Caco-2 (cell line): ENCODE data around the gene PRRX1. TPM values are rescaled to one million over a fixed set of nuclear protein-coding genes. Genes with fewer than 3 reads are reported as not detected.

Source experiments
- BruUV-seq: library from RNA; stranded (reverse); fragments of 400-500 nt; replicated peaks from 2 replicates; lab custom pipeline; 2021; lab: Mats Ljungman, UMichigan
- CTCF ChIA-PET: fragments of 300-600 bp; sonication (Branson Sonifier 250); formaldehyde crosslinking; loops from one replicate; lab custom pipeline; 2022; ENCODE audit warnings: antibody characterized with exemption; lab: Charles Lee
- POLR2A ChIA-PET: fragments of 300-600 bp; sonication (Branson Sonifier 250); formaldehyde crosslinking; loops from one replicate; lab custom pipeline; 2022; ENCODE audit warnings: antibody characterized with exemption; lab: Charles Lee
- DNase-seq, 2 experiments: peaks; one replicate each; pipeline versions ENCODE4 v3.0.0 to v3.0.0-alpha.2; 2020 to 2022
- H3K27me3 ChIP-seq: replicated peaks from 2 replicates; pipeline ENCODE4 v1.6.0; 2011; ENCODE audit warnings: low read length; ENCODE audit not compliant: control insufficient read depth, insufficient read depth
- H3K36me3 ChIP-seq: 2 replicates; pipeline ENCODE4 v1.5.1; 2011; ENCODE audit warnings: low read length; ENCODE audit not compliant: control insufficient read depth, insufficient read depth
- H3K4me1 ChIP-seq: fragments of 250-450 bp; sonication (Bioruptor Pico); 2 replicates; pipeline ENCODE4 v1.5.1; 2020; ENCODE audit warnings: mild to moderate bottlenecking
- H3K4me3 ChIP-seq: 2 replicates; pipeline ENCODE4 v1.5.1; 2011; ENCODE audit warnings: low read depth, mild to moderate bottlenecking, control low read depth, low read length
- H3K9me3 ChIP-seq: fragments of 250-450 bp; sonication (Bioruptor Pico); 2 replicates; pipeline ENCODE4 v1.5.1; 2020; ENCODE audit warnings: mild to moderate bottlenecking, moderate library complexity
- H3K27ac Mint-ChIP-seq: one replicate; pipeline ENCODE4 v1.8.0; 2022; ENCODE audit warnings: mixed read lengths; ENCODE audit not compliant: unreplicated experiment
- H3K27me3 Mint-ChIP-seq: one replicate; pipeline ENCODE4 v1.8.0; 2022; ENCODE audit warnings: mixed read lengths; ENCODE audit not compliant: insufficient read depth, unreplicated experiment
- H3K36me3 Mint-ChIP-seq: one replicate; pipeline ENCODE4 v1.8.0; 2022; ENCODE audit warnings: mild to moderate bottlenecking, mixed read lengths; ENCODE audit not compliant: insufficient read depth, unreplicated experiment
- H3K4me1 Mint-ChIP-seq: one replicate; pipeline ENCODE4 v1.8.0; 2022; ENCODE audit warnings: low read depth, mixed read lengths; ENCODE audit not compliant: unreplicated experiment
- H3K4me3 Mint-ChIP-seq: one replicate; pipeline ENCODE4 v1.8.0; 2022; ENCODE audit warnings: mild to moderate bottlenecking, moderate library complexity, mixed read lengths; ENCODE audit not compliant: unreplicated experiment
- H3K9me3 Mint-ChIP-seq: one replicate; pipeline ENCODE4 v1.8.0; 2022; ENCODE audit warnings: mixed read lengths; ENCODE audit not compliant: unreplicated experiment
- intact Hi-C: fragments of 100-400 bp; cut with micrococcal nuclease; formaldehyde crosslinking; loops from one replicate; pipeline ENCODE4 v1.10.0; 2022; ENCODE audit not compliant: unreplicated experiment
- total RNA-seq: library from RNA; stranded (reverse); gene quantifications from 2 replicates; pipeline ENCODE4 v1.2.3, GENCODE V29; 2022
- TF ChIP-seq, protein P1 (sequence below), 2 experiments: fragments of 200-600 bp in 1 of 2; IDR thresholded peaks; 1 replicate in 1 of 2; 2 replicates in 1 of 2; pipeline versions ENCODE4 v1.5.1 to v1.8.0; 2011 to 2022; ENCODE audit warnings: antibody characterized with exemption in 1 of 2, control low read depth in 1 of 2, inconsistent platforms in 1 of 2, low read depth in 1 of 2, low read length in 1 of 2, mild to moderate bottlenecking in 1 of 2, moderate library complexity in 1 of 2; ENCODE audit not compliant: insufficient read depth in 1 of 2, severe bottlenecking in 1 of 2, unreplicated experiment in 1 of 2

The PRRX1 gene
- total RNA-seq, 1 experiment from 2014 or later, result not detected

DNA sequence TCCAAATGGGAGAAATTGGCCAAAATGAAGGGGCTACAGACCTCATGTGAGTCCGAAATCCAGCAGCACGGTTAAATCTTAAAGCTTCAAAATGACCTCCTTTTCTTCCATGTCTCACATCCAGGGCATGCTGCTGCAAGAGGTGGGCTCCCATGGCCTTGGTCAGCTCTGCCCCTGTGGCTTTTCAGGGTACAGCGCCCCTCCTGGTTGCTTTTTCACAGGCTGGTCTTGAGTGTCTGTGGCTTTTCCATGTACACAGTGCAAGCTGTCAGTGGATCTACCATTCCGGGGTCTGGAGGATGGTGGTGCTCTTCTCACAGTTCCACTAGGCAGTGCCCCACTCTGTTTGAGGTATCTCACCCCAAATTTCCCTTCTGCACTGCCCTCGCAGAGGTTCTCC is 78.7 kb downstream of the PRRX1 start:
- TF ChIP-seq, protein P1, sequence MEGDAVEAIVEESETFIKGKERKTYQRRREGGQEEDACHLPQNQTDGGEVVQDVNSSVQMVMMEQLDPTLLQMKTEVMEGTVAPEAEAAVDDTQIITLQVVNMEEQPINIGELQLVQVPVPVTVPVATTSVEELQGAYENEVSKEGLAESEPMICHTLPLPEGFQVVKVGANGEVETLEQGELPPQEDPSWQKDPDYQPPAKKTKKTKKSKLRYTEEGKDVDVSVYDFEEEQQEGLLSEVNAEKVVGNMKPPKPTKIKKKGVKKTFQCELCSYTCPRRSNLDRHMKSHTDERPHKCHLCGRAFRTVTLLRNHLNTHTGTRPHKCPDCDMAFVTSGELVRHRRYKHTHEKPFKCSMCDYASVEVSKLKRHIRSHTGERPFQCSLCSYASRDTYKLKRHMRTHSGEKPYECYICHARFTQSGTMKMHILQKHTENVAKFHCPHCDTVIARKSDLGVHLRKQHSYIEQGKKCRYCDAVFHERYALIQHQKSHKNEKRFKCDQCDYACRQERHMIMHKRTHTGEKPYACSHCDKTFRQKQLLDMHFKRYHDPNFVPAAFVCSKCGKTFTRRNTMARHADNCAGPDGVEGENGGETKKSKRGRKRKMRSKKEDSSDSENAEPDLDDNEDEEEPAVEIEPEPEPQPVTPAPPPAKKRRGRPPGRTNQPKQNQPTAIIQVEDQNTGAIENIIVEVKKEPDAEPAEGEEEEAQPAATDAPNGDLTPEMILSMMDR (IDR thresholded peaks at IDR 0.05; ENCODE audit: insufficient read depth in 1 of 2, low read depth in 1 of 2, low read length in 1 of 2, severe bottlenecking in 1 of 2, unreplicated experiment in 1 of 2), result no peak
- ChIA-PET POLR2A (no interaction called here), CTCF (no interaction called here)
- peaks cover 1% of the 10 kb centered on the region for H3K27me3 Mint-ChIP-seq
- BruUV-seq, result no TSS peak
- DNase-seq, result no peak
- no peak overlapping the region for H3K27ac Mint-ChIP-seq
- Histone ChIP-seq H3K36me3 (no peaks in the 10 kb centered on the region), H3K9me3 (no peaks in the 10 kb centered on the region), H3K4me1 (no peaks in the 10 kb centered on the region), H3K27me3 (no peaks in the 10 kb centered on the region), H3K4me3 (no peak overlapping the region)
- no peak overlapping the region for H3K4me3 Mint-ChIP-seq
- H3K36me3 Mint-ChIP-seq, result no peaks in the 10 kb centered on the region
- peaks cover 6% of the 10 kb centered on the region for H3K9me3 Mint-ChIP-seq
- no peaks in the 10 kb centered on the region for H3K4me1 Mint-ChIP-seq
- intact Hi-C loops, result no loop called here

DNA sequence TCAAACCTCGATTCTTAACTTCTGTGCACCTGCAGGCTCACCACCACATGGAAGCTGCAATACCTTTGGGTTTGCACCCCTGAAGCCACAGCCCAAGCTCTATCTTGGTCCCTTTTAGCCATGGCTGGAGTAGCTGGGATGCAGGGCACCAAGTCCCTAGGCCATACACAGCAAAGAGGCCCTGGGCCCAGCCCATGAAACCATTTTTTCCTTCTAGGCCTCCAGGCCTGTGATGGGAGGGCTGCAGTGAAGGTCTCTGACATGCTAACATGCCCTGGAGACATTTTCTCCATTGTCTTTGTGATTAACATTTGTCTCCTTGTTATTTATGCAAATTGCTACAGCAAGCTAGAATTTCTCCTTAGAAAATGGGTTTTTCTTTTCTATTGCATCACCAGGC is 79.2 kb downstream of the PRRX1 start:
- H3K9me3 ChIP-seq, result no peaks in the 10 kb centered on the region
- no peaks in the 10 kb centered on the region for H3K4me1 Mint-ChIP-seq
- no peaks in the 10 kb centered on the region for H3K4me1 ChIP-seq
- peaks cover 6% of the 10 kb centered on the region for H3K9me3 Mint-ChIP-seq
- ChIA-PET POLR2A (no interaction called here), CTCF (no interaction called here)
- no peak overlapping the region for H3K4me3 ChIP-seq
- no peak for DNase-seq
- no peaks in the 10 kb centered on the region for H3K36me3 ChIP-seq
- no peaks in the 10 kb centered on the region for H3K27me3 ChIP-seq
- H3K27ac Mint-ChIP-seq, result no peak overlapping the region
- no peaks in the 10 kb centered on the region for H3K36me3 Mint-ChIP-seq
- H3K4me3 Mint-ChIP-seq, result no peak overlapping the region
- H3K27me3 Mint-ChIP-seq, result no peaks in the 10 kb centered on the region
- TF ChIP-seq, protein P1 (IDR thresholded peaks at IDR 0.05; ENCODE audit: insufficient read depth in 1 of 2, low read depth in 1 of 2, low read length in 1 of 2, severe bottlenecking in 1 of 2, unreplicated experiment in 1 of 2), result no peak
- intact Hi-C loops, result no loop called here
- BruUV-seq, result no TSS peak

DNA sequence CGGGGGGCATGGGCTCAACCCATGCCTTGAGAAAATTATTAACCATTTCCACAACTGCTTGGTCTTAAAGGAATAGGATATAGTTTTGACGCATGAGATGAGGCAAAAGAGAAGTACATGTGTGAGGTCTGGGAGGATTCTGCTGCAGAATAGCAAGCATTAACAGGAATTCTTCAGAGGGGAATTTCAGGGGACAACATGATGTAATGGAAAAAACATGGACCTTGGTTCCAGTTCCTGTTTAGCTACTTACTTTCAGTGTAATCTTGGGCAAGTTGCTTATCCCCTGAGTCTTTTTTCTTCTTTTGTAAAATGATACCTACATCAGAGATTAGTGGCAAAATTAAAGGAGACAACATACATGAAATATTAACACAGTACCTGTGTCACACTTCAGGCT is 85.6 kb downstream of the PRRX1 start:
- Histone ChIP-seq H3K9me3 (no peaks in the 10 kb centered on the region), H3K4me1 (no peaks in the 10 kb centered on the region), H3K4me3 (no peak overlapping the region), H3K27me3 (no peaks in the 10 kb centered on the region), H3K36me3 (no peaks in the 10 kb centered on the region)
- ChIA-PET CTCF (no interaction called here), POLR2A (no interaction called here)
- no peak overlapping the region for H3K4me3 Mint-ChIP-seq
- TF ChIP-seq, protein P1 (IDR thresholded peaks at IDR 0.05; ENCODE audit: insufficient read depth in 1 of 2, low read depth in 1 of 2, low read length in 1 of 2, severe bottlenecking in 1 of 2, unreplicated experiment in 1 of 2), result no peak
- peaks cover 2% of the 10 kb centered on the region for H3K27me3 Mint-ChIP-seq
- H3K27ac Mint-ChIP-seq, result no peak overlapping the region
- BruUV-seq, result no TSS peak
- H3K36me3 Mint-ChIP-seq, result no peaks in the 10 kb centered on the region
- intact Hi-C loops, result no loop called here
- no peaks in the 10 kb centered on the region for H3K9me3 Mint-ChIP-seq
- no peak for DNase-seq
- no peaks in the 10 kb centered on the region for H3K4me1 Mint-ChIP-seq
